Colon (tissue), 2 donors: ENCODE measurements around the gene KIF13A.
"Not testable (repeated sequence)": the region's sequence is repeated elsewhere in the genome, so short reads cannot be mapped to it uniquely, and the experiment has no call there.

Experiments used
- FAIRE-seq: peaks from 2 replicates; lab custom pipeline; 2012; peaks lifted over from hg19 to GRCh38; lab: Jason Lieb, UNC
- donor health status: control.
- donor health status: control.

The KIF13A gene

DNA sequence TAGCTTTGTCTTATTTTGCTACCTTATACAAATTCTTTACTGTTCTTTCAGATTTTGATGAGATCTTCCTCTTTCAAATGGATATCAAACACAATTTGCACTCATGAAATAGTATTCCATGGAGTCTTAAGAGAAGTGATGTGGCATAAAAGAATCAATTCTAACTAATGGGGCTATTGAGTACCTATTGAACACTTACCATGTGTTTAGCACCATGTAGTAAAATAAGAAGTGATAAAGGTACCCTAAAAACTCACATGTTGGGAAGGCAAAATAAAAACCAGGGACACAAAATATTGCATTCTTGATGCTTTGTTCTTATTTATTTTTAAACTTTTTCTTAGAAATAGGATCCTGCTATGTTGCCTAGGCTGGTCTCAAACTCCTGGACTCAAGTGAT lies 56.2 kb downstream of the KIF13A start:
- no peak for FAIRE-seq

DNA sequence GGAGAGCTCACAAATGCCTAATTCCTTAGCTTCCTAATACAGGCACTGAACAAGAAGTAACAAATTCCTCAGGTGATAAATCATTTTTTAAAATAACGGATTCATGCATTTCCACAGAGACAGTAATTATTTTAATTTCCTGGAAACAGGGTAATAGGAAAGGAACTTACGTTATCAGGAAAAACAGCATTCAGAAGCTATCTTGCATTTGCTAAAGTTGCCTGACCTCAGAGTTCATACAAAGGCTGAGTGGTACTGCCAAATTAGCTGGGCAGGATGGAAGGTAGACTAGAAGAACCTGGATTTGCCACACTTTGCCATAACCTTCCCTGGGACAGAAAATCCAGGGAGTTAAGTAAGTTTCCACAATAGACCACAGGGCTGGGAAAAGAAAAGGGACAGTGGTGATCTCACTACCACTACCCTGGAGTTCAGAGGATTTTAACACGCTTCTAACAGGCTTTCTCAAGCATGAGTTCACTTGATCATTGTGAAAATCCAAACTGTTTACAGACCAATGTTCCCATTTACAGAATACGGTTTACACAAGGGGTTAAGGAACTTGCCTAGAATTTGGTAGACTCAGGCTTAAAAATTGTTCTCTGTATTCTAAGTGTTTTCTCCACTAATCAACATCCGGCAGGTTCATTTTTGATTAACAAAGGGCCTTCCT lies 57.0 kb downstream of the KIF13A start:
- FAIRE-seq, result no peak

DNA sequence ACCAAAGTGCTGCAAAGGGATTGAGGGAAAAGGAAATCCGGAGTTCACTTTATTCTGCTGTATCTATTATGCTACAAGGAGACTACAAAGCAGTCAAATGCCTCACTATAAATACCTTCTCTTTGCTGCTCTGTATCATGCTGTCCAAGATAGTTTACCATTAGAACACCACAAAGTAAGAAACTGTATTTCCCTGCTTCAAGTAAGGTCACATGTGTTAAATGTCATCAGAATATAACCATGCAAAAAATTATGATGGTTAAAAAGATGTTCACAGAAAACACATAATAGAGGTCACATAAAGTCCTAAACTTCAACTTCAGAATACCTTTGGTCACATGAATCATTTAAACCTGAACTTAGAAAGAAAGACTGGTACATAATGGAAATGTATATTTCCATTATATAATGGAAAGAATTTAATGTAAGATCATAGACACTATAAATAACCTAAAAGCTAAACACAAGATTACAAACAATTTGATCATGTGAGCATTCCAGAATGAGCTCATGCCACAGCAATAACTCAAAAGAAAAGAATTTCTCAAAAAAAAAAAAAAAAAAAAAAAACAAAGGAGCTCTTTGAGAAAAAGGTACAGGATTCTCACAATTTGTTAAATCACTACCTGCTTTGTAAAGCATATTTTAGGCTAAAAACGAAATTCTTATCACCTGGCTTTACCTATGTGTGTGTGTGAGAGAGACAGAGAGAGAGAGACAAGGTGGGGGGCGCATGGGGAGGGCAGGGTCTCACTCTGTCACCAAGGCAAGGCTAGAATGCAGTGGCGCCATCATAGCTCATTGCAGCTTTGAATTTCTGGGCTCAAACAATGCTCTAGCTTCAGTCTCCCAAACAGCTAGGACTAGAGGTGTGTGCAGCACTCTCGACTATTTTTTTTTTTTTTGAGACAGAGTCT lies 58.7 kb downstream of the KIF13A start:
- no peak for FAIRE-seq

DNA sequence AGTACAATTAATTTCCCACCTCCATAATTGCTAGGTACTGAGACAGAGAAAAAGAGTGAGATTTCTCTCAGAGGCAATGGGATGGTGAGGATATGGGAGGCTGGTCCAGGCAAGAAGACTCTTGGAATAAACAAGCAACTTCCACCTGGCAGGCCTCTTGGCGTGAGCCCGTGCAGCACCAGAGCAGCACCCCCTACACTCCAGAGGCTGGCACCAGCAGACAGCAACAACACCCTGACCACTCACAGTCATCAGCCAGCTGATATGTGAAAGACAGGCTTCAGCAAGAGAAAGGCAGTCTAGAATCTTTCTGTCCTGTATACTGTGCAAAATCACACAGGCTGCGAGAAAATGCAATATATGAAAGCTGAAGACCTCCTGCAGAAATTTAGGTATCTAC lies 59.7 kb downstream of the KIF13A start:
- FAIRE-seq, result no peak

DNA sequence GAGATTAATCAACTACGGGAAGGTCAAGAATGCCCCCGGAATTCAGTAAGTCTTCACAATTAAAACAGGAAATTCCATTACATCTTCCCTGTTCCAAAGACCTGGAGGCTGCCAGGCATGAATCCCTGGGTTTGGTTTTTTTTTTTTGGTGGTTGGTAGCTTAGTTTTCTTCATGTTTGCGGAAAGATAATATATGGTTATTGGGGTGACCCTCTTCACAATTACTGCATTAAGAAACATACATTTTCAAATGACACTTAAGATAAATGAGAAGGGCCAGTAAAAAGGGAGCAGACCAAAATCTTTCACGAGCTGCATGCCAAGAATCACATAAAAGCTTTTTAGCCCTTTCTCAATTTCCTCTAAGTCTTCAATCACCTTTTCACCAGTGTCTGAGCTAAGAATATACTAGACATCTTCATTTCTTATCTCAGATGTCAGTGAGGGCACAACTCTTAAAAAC lies 64.0 kb downstream of the KIF13A start:
- no peak for FAIRE-seq

DNA sequence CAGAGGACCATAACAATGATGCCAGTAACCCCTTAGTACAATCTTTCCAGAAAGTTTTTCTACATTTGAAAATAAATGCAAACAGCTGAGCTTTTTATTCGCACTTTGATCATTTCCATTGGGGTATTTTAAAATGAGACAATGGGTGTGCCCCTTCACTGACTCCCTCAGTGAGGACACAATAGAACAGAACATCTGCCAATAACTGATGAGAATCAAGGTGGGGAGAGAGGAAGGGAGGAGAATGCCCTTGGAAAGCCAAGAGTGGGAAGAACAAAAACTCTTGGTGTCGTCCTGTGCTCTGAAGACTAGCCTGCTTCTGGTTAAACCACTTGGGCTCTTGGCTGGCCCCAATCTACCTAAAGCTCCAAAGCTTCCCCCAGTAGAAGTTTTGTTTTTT lies 66.0 kb downstream of the KIF13A start:
- no peak for FAIRE-seq

DNA sequence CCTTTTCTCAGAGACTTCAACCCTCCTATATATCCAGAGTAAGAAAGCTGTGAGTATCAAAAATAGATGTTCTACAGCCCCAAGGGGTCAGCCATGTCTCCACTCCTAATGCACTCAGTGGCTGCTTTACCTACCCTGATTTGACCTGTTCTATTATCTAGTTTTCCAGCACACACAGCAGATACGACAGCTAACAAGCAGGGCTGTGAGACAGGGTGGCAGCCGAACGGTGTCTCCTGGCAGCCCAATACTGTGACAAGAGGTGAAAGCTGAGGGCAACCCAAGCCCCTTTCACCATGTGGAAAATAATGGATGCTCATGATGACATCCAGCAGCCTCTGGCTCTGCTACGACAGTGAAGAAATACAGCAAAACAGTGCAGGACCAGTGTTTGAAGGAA lies 67.9 kb downstream of the KIF13A start:
- no peak for FAIRE-seq

DNA sequence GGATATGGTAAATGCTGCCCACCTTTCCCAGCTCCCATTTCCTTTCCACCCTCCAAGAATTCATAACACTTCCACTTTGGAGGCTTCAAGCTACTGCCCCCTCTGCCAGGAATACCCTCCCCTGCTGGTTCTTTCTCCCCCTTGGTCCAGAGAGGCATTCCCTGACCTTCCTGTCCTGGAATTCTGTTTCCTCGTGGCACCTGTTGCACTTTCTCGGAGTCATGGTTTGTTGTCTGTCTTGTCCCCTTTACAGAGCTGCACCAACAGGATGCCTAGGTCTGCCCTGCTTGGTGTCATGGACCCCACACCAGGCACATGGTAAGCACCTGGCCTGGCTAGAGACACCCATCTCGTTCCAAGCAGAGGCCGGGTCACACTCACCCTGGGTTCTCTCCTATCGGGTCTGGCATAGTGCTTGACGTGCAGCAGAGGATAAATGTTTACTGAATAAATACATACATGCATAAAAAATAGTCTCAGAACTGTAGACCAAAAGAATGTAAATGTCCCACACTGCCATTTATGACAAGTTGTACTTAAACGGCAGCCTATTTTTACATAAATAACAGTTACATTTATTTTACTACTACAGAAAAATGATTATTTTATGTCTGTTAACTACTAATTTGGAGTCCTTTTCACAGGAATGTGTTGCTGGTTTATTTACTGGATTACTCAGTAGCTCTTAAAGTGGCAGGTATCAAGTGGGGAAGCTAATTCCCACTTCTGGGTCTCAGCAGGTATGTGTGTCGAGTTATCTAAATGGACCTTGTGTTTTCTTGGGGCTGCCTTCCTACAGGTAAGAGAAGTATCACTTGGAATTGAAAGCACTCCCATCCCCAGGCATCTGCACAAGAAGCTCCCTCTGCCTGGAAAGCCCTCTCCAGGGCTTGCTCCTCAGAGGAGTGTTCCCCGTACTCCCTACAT lies 69.3 kb downstream of the KIF13A start:
- no peak for FAIRE-seq

DNA sequence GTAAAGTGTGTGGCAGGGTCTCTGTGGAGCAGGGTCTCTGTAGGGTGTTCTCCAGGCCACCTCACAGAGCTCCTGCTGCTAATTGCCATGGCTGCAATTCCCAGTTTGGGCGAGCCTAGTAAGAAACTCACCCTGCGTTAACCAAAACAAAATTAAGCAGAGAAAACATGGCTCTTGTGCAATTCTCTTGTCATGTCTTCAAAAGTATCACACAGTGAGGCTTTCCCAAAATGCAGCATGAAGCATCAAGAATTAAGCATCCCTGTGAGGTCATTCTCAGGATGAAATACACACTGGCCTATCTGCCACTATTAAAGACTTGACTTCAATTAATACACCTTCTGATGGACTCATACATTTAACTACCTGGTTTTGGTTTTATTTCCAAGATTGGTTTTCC lies 72.8 kb downstream of the KIF13A start:
- no peak for FAIRE-seq

DNA sequence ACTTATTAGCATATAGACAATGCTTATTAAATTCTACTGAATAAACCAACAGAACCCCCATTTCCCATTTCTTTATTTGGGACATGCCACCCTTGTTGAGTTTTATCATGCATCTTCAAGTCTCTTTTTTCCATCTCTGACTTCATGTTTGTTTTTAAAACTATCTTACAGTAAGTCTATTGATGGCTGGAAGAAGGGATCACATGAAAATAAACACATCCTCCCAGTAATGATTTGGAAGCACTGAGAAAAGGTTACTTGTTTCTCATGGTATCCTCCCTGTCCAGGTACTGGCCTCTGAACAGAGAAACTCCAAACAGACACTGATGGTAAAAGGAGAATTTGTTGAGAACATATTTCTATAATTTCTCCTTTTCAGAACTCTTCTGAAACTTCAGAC lies 74.9 kb downstream of the KIF13A start:
- FAIRE-seq, result no peak

DNA sequence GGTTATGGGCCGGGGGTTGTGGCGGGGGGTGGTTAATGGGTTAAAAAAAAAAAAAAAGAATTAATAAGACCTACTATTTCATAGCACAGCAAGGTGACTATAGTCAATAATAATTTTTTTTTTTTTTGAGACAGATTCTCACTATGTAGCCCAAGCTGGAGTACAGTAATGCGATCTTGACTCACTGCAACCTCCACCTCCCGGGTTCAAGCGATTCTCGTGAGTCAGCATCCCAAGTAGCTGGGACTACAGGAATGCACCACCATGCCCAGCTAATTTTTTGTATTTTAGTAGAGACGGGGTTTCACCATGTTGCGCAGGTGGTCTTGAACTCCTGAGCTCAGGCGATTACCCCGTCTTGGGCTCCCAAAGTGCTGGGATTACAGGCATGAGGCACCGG lies 75.8 kb downstream of the KIF13A start:
- not testable (repeated sequence) for FAIRE-seq

DNA sequence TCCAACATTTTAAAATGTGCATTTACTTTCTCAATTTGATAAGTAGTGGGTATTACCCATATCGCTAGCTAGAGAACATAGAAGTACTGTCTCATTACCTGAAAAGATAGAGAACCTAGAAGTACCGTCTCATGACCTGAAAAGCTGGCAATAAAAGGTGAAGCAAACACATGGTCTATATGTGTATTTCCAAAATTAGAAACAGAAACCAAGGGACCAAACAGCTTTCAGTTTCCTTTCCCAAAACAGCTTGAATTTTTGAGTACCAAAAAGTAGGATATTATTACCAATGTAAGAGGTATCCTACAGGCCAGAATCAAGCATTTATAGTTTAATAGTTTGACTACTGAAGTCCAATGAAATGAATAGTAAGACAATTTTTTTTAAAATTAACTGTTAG lies 77.2 kb downstream of the KIF13A start:
- no peak for FAIRE-seq

DNA sequence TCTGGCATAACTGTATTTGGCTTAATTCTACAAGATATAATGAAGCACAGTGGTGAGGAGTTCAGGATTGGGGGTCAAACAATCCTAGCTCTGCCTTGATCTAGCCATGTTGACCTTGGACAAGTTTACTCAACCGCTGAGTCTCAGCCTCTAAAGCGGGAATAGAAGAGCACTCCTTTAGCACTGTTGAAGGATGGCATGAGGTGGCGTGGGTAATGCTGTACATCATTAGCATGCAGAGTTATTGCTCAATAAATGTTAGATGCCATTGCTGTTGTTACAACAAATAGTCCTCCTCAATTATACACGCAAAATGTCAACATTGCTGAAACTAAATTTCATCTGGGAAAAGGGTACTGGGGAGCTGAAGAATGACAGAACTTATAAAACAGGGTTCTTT lies 78.6 kb downstream of the KIF13A start:
- no peak for FAIRE-seq

DNA sequence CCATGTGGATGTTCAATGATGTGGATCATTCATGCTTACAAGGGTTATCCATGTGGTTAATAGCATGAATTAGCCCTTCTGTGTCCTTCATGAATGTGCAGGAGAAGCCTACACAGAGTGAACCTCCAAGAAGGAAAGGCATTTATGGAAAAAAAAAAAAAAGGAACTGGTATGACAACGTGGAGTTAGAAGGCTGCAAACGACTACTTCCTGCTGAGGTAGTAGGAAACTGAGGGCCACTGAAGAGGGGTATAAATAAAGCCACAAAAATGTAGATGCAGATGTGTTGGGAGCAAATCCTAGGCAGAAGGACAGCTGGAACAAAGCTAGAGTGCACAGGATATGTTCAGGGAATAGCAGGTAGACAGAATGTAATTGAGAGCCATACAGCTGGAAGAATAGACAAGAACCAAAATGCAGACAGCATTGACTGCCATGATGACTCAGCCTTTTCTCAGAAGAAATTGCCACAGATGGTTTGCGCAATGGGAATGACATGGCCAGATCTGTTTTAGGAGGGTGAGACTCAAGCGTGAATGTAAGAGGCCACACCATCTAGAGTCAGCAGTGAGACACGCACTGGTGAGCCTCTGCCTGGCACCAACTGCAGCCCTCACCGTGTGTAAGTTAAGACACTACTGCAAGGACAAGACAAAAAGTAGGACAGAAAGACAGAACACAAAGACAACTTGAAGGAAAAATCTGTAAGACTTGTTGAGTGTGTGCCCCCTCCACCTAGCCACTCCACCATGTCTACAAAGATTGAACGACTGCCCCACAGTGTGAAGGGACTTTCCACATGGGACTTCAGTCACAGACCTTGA lies 79.8 kb downstream of the KIF13A start:
- no peak for FAIRE-seq

DNA sequence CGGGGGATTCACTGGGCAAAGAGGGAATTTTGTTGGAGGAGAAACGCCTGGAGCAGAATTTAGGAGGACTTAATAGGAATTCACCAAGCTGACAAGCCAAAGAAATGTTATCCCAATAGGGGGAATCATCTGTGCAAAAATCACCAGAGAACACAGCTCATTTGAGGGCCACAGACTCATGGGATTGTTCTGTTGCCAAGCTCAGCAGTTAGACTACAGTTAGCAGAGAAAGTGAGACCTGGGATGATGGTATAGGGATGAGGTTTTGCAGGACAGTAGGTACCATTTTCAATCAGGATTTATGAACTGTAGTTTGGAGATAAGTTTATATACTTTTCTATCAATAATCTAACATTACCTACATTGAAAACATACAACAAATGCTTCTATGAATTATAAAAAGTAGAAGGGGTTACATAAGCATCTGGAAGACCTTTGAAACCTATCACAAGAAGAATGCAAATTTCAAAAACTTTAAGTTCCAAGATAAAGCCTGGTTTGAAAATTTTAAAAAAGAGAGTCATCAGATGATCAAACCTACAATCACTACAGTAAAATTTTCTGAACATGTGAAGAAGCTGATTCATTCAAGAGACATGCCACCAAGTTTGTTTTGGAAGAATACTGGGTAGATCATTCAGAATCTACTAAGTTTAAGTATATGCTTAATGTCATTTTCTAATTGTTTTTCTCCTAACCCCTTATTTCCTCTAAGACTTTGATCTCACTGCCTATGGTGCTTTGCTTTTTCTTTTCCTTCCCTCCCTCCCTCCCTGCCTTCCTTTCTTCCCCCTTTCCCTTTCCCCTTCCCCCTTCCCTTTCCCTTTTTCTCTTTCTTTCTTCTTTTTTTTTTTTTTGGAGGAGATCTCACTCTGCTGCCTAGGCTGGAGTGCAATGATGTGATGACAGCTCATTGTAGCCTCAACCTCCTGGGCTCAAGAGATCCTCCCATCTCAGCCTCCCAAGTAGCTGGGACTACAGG lies 81.5 kb downstream of the KIF13A start:
- no peak for FAIRE-seq

DNA sequence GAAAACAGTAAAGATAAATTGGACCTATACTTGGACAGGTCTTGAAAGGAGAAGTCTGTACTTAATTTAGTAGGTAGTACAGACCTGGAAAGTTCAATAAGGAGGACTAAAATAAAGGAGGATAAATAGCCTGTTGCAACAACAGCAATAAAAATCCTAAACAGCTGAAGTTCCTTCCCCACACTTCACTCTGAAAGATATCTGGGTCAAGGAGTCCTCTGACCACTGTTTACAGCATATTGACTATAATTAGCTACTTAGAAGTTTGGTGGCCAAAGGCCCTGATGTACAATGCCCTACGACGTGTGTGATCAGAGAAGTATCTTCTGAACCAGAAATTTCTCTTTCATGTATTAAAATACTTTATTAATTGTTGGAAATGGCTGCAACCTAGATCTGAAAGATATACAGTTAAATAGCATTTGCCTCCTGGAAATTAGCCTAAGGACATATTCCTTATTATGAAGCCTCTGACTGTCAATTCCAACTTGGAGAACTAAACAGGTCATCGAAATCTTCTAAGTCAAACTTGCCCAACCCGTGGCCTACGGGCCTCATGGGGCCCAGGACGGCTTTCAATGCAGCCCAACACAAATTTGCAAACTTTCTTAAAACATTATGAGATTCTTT lies 82.8 kb downstream of the KIF13A start:
- no peak for FAIRE-seq

DNA sequence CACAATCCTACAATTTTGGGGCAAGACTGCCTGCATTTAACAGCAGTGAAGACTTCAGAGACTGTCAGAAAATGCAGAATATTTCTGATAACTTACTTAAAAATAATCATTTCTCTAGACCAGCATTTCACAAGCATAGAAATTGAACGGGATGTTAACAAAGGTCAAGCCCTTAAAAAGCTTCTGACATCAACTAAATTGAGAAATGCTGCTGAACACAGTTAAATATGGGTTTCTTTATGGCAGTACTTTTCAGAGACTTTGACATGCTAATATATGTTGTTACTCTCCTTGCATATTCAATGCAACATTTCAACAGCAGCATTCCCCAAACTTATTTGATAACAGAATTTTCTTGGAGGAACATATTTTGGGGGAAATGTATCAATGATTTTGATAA lies 84.5 kb downstream of the KIF13A start:
- no peak for FAIRE-seq

DNA sequence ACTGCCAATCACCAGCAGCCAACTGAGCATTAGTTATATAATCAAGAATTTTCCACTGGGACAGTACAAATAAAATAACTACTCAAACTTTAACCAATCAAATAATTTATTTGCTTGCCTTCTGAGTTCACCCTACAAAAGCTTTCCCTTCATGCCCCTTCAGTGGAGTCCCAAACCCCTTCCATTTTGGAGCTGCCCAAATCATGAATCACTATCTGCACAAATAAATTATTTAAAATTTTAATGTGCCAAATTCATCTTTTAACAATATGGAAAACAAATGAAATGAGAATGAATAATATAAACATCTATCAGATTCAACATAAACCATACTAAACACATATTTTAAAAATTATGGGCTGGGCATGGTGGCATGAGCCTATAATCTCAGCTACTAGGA lies 85.9 kb downstream of the KIF13A start:
- no peak for FAIRE-seq

DNA sequence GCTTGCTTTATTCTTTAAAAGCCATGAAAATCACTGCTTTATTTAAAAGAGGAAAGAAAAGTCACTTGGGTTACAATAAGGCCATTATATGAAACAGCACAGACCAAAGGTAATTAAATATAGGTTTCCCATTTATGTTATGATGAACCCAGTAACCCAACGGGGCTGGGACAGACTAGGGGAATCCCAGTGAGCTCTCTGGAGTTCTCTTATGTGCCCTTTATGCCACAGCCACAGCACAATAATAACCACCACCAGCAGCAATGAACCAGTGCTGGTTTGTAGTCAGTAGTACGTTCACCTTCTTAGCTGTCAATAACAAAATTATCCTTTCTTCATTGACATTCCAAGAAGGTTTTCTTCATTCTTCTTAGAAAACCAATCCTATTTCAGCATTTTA lies 87.4 kb downstream of the KIF13A start:
- no peak for FAIRE-seq

DNA sequence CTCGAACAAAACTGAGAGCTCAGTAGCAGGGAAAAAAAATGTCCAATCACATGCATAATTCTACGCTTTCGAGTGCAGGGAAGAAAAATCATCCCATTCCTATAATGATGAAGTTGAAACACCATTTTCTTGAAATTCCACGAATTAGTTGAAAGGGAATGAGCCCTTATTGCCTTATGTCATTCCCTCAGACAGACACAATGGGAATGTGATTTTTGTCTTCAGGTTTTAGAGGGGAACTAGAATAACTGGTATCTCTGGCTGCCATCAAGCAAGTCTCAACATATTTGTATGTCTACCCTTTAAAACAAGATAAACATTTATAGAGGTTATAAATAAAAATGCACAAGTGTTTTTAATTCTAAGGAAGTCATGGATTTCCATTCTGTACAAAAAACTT lies 87.9 kb downstream of the KIF13A start:
- no peak for FAIRE-seq
